ENCODE results near the gene SLC47A1. TPM values are rescaled to one million over a fixed set of nuclear protein-coding genes. Genes with fewer than 3 reads are reported as not detected.

SLC47A1 gene
- total and polyA plus RNA-seq, 2 of the 13 experiments (the other 11 are each of a cell fraction or from before 2014, with no cell fraction given), result 42.1 to 67.5 TPM

- TF ChIP-seq RFXAP (CRISPR knock-in tag; IDR thresholded peaks at IDR 0.05; ENCODE audit: borderline replicate concordance), result peak; percentile 82
- no peak for TF ChIP-seq ARNT (IDR thresholded peaks at IDR 0.05)
- peak; percentile 69 for TF ChIP-seq FOSL2 (CRISPR knock-in tag; IDR thresholded peaks at IDR 0.05)
- no peak for TF ChIP-seq ZNF18 (CRISPR knock-in tag; IDR thresholded peaks at IDR 0.05; ENCODE audit: insufficient replicate concordance)
- TF ChIP-seq NR0B2 (CRISPR knock-in tag; IDR thresholded peaks at IDR 0.05), result no peak
- TF ChIP-seq HIC2 (CRISPR knock-in tag; IDR thresholded peaks at IDR 0.05; ENCODE audit: low read depth), result no peak
- peak; percentile 46; the same call in 1 of the 2 replicates for TF ChIP-seq NFKB2 (CRISPR knock-in tag; IDR thresholded peaks at IDR 0.05; ENCODE audit: borderline replicate concordance)
- no peak for TF ChIP-seq ZNF639 (CRISPR knock-in tag; conservative IDR thresholded peaks at IDR 0.05)
- TF ChIP-seq GMEB1 (CRISPR knock-in tag; IDR thresholded peaks at IDR 0.05; ENCODE audit: borderline replicate concordance), result peak; percentile 75
- TF ChIP-seq CREM (IDR thresholded peaks at IDR 0.05), result no peak
- TF ChIP-seq CREM (CRISPR knock-in tag; IDR thresholded peaks at IDR 0.05), result no peak
- peak; percentile 68; the same call in 1 of the 2 replicates for TF ChIP-seq KDM5B (CRISPR knock-in tag; IDR thresholded peaks at IDR 0.05; ENCODE audit: borderline replicate concordance)
- 0 out of 2 replicates have a peak, but pooled peaks have one; percentile 48 for TF ChIP-seq ARHGAP35 (CRISPR knock-in tag; IDR thresholded peaks at IDR 0.05; ENCODE audit: borderline replicate concordance)
- TF ChIP-seq MYPOP (CRISPR knock-in tag; IDR thresholded peaks at IDR 0.05), result peak; percentile 90
- no peak for TF ChIP-seq ZNF431 (CRISPR knock-in tag; IDR thresholded peaks at IDR 0.05; ENCODE audit: borderline replicate concordance, low read depth)
- peak; percentile 85 for TF ChIP-seq NR2C2 (CRISPR knock-in tag; IDR thresholded peaks at IDR 0.05; ENCODE audit: borderline replicate concordance)
- no peak for TF ChIP-seq ATF1 (CRISPR knock-in tag; IDR thresholded peaks at IDR 0.05)
- TF ChIP-seq GPBP1L1 (CRISPR knock-in tag; IDR thresholded peaks at IDR 0.05), result no peak
- peak; percentile 50; the same call in 1 of the 2 replicates for TF ChIP-seq ZNF782 (CRISPR knock-in tag; IDR thresholded peaks at IDR 0.05; ENCODE audit: borderline replicate concordance)
Observed at GRCh38 chr17:19507775-19508576, 25.7 kb upstream of the SLC47A1 start (continued).
